ENCODE measurements around the gene DYNC1LI2. TPM values are rescaled to one million over a fixed set of nuclear protein-coding genes. Genes with fewer than 3 reads are reported as not detected.
A peak's percentile ranks its signal among the peaks of the same experiment; 100 is the strongest.
"Not testable (repeated sequence)": the region's sequence is repeated elsewhere in the genome, so short reads cannot be mapped to it uniquely, and the experiment has no call there.

DYNC1LI2 gene
- total RNA-seq, 1 experiment from 2014 or later = 94.2 TPM

GRCh38 chr16:66687906-66688625 is 63.3 kb downstream of the DYNC1LI2 start:
- H3K4me1 Mint-ChIP-seq = peaks cover 27 to 37% of the 10 kb centered on the region in 2 experiments
- no peaks in the 10 kb centered on the region; the same call in 1 of the 2 replicates for H3K27me3 Mint-ChIP-seq (ENCODE audit: low read depth)
- H2BK12ac ChIP-seq (ENCODE audit: insufficient read length, low read depth, low read length) = no peak overlapping the region
- H3K4me3 Mint-ChIP-seq = no peak overlapping the region
- peaks cover 0 to under 1% (median under 1%) of the 10 kb centered on the region in 3 experiments; a peak in 2 of 7 replicates for H3K36me3 Mint-ChIP-seq (ENCODE audit: insufficient read depth in 1 of 3, low read depth in 3 of 3)
- no peak overlapping the region for H3K9ac ChIP-seq (ENCODE audit: extremely low read depth, insufficient read length, low read length)
- H2BK5ac ChIP-seq (ENCODE audit: insufficient read length, low read length) = no peak overlapping the region
- H3K27ac ChIP-seq (ENCODE audit: insufficient read length, low read depth, low read length) = no peak overlapping the region
- H3K27me3 ChIP-seq (ENCODE audit: insufficient read depth, low read length) = no peaks in the 10 kb centered on the region
- no peak overlapping the region for H3T11ph ChIP-seq (ENCODE audit: low read length)
- no peaks in the 10 kb centered on the region for H3K23me2 ChIP-seq (ENCODE audit: insufficient read length, low read depth, low read length, poor library complexity, severe bottlenecking)
- no peak overlapping the region for H3K4ac ChIP-seq (ENCODE audit: low read depth, low read length)
- H3K79me2 ChIP-seq (ENCODE audit: insufficient read depth, low read length) = peaks cover 1% of the 10 kb centered on the region; the same call in 1 of the 2 replicates
- H2BK20ac ChIP-seq (ENCODE audit: low read depth, low read length, poor library complexity, severe bottlenecking) = no peak overlapping the region
- no peak for DNase-seq
- no peaks in the 10 kb centered on the region; a peak in 1 of 5 replicates for H3K9me3 Mint-ChIP-seq
- H3K23ac ChIP-seq (ENCODE audit: insufficient read length, low read depth, low read length) = no peak overlapping the region
- WGBS (ENCODE audit: extremely low coverage, insufficient read length, low lambda C conversion rate) = no CpG with 5 or more reads among the region's 9 CpGs
- H3K18ac ChIP-seq (ENCODE audit: insufficient read length, low read depth, low read length) = no peak overlapping the region
- no peak overlapping the region for H2AFZ ChIP-seq (ENCODE audit: low read length)
- no peak overlapping the region for H4K91ac ChIP-seq (ENCODE audit: insufficient read length, low read depth, low read length)
- H4K5ac ChIP-seq (ENCODE audit: insufficient read length, low read depth, low read length) = no peak overlapping the region
- no peaks in the 10 kb centered on the region; the same call in 1 of the 2 replicates for H3K4me1 ChIP-seq (ENCODE audit: insufficient read depth, low read length)
- H3K9me3 ChIP-seq (ENCODE audit: control insufficient read depth, low read depth, low read length) = no peaks in the 10 kb centered on the region
- no peak overlapping the region for H3K56ac ChIP-seq (ENCODE audit: insufficient read length, low read depth, low read length)
- no peak for TF ChIP-seq CTCF (conservative IDR thresholded peaks at IDR 0.05)
- H3K27ac Mint-ChIP-seq = 0 out of 7 replicates have a peak overlapping the region, but pooled peaks of 1 of the 3 experiments have one; percentile 7
- H3K14ac ChIP-seq (ENCODE audit: insufficient read depth, low read length) = no peak overlapping the region
- H4K20me1 ChIP-seq (ENCODE audit: control insufficient read depth, insufficient read depth, insufficient read length) = no peaks in the 10 kb centered on the region
- H2BK120ac ChIP-seq (ENCODE audit: low read depth, low read length, poor library complexity, severe bottlenecking) = no peak overlapping the region
- no peak overlapping the region for H2AK5ac ChIP-seq (ENCODE audit: insufficient read length, low read length)
- H2BK15ac ChIP-seq (ENCODE audit: low read depth, low read length) = no peak overlapping the region
- H4K8ac ChIP-seq (replicated peaks; ENCODE audit: insufficient read length, low read depth, low read length) = no peak overlapping the region
- no peaks in the 10 kb centered on the region for H3K79me1 ChIP-seq (ENCODE audit: insufficient read depth, low read depth, low read length, poor library complexity, severe bottlenecking)
- no peak overlapping the region for H3K4me2 ChIP-seq (ENCODE audit: insufficient read depth, insufficient read length, low read length)

GRCh38 chr16:66685501-66686115 is 65.8 kb downstream of the DYNC1LI2 start:
- not testable (repeated sequence) for H3K27ac Mint-ChIP-seq; H3K9me3 ChIP-seq (ENCODE audit: control insufficient read depth, low read depth, low read length); H2BK15ac ChIP-seq (ENCODE audit: low read depth, low read length); H4K8ac ChIP-seq (replicated peaks; ENCODE audit: insufficient read length, low read depth, low read length); H4K20me1 ChIP-seq (ENCODE audit: control insufficient read depth, insufficient read depth, insufficient read length); H3K9me3 Mint-ChIP-seq; H3K23ac ChIP-seq (ENCODE audit: insufficient read length, low read depth, low read length); H3K79me2 ChIP-seq (ENCODE audit: insufficient read depth, low read length); H3K23me2 ChIP-seq (ENCODE audit: insufficient read length, low read depth, low read length, poor library complexity, severe bottlenecking); H3K4ac ChIP-seq (ENCODE audit: low read depth, low read length); H4K91ac ChIP-seq (ENCODE audit: insufficient read length, low read depth, low read length); H3K14ac ChIP-seq (ENCODE audit: insufficient read depth, low read length); H2BK120ac ChIP-seq (ENCODE audit: low read depth, low read length, poor library complexity, severe bottlenecking); H4K5ac ChIP-seq (ENCODE audit: insufficient read length, low read depth, low read length); H2AK5ac ChIP-seq (ENCODE audit: insufficient read length, low read length); H3K18ac ChIP-seq (ENCODE audit: insufficient read length, low read depth, low read length); H3T11ph ChIP-seq (ENCODE audit: low read length); H3K27ac ChIP-seq (ENCODE audit: insufficient read length, low read depth, low read length); H3K27me3 ChIP-seq (ENCODE audit: insufficient read depth, low read length); H2BK12ac ChIP-seq (ENCODE audit: insufficient read length, low read depth, low read length); H3K36me3 Mint-ChIP-seq (ENCODE audit: insufficient read depth in 1 of 3, low read depth in 3 of 3); H3K4me3 Mint-ChIP-seq; H3K9ac ChIP-seq (ENCODE audit: extremely low read depth, insufficient read length, low read length); H2BK5ac ChIP-seq (ENCODE audit: insufficient read length, low read length); H3K79me1 ChIP-seq (ENCODE audit: insufficient read depth, low read depth, low read length, poor library complexity, severe bottlenecking); H2BK20ac ChIP-seq (ENCODE audit: low read depth, low read length, poor library complexity, severe bottlenecking); DNase-seq; H3K56ac ChIP-seq (ENCODE audit: insufficient read length, low read depth, low read length); H2AFZ ChIP-seq (ENCODE audit: low read length); H3K4me1 ChIP-seq (ENCODE audit: insufficient read depth, low read length); H3K27me3 Mint-ChIP-seq (ENCODE audit: low read depth); H3K4me2 ChIP-seq (ENCODE audit: insufficient read depth, insufficient read length, low read length)
- no CpG with 5 or more reads among the region's 14 CpGs for WGBS (ENCODE audit: extremely low coverage, insufficient read length, low lambda C conversion rate)
- peaks cover 13 to 20% of the 10 kb centered on the region in 2 experiments for H3K4me1 Mint-ChIP-seq
